SK-N-SH treated with all-trans-retinoic acid at 6 μM for 48 hours (cell line): ENCODE results near the gene SLC37A2.

Source experiments
- ATAC-seq: fragments of 200-7000 bp; cut with Tn5 transposase; 3 replicates; pipeline ENCODE4 v1.9.1; 2020; ENCODE audit warnings: mild to moderate bottlenecking, moderate library complexity
- ARNTL ChIP-seq: fragments of 450-650 bp; formaldehyde crosslinking; IDR thresholded peaks from 2 replicates; pipeline ENCODE4 v1.5.0; 2020; ENCODE audit warnings: low read depth, mild to moderate bottlenecking, moderate library complexity, borderline replicate concordance
- BACH2 ChIP-seq: fragments of 250-450 bp; sonication (Bioruptor Pico); IDR thresholded peaks from 2 replicates; pipeline ENCODE4 v1.9.0; 2021; ENCODE audit warnings: mild to moderate bottlenecking, borderline replicate concordance
- CREB5 ChIP-seq: fragments of 250-450 bp; sonication (Bioruptor Pico); IDR thresholded peaks from 2 replicates; pipeline ENCODE4 v1.5.1; 2020; ENCODE audit warnings: low read depth, mild to moderate bottlenecking, moderate library complexity
- CSDC2 ChIP-seq: fragments of 250-450 bp; sonication (Bioruptor Pico); IDR thresholded peaks from 2 replicates; pipeline ENCODE4 v1.5.0; 2020; ENCODE audit warnings: mild to moderate bottlenecking, moderate library complexity
- CSRNP3 ChIP-seq: fragments of 250-450 bp; sonication (Bioruptor Pico); IDR thresholded peaks from 2 replicates; pipeline ENCODE4 v1.5.1; 2021; ENCODE audit warnings: mild to moderate bottlenecking, moderate library complexity
- ESRRG ChIP-seq: fragments of 250-450 bp; sonication (Bioruptor Pico); IDR thresholded peaks from 2 replicates; pipeline ENCODE4 v1.6.1; 2021; ENCODE audit warnings: mild to moderate bottlenecking
- GLIS3 ChIP-seq: fragments of 250-450 bp; sonication (Bioruptor Pico); IDR thresholded peaks from 2 replicates; pipeline ENCODE4 v1.5.0; 2020; ENCODE audit warnings: mild to moderate bottlenecking, moderate library complexity
- ISL1 ChIP-seq: fragments of 250-450 bp; sonication (Bioruptor Pico); IDR thresholded peaks from 2 replicates; pipeline ENCODE4 v2.1.2; 2022; ENCODE audit warnings: mild to moderate bottlenecking, moderate library complexity
- PATZ1 ChIP-seq: fragments of 250-450 bp; sonication (Bioruptor Pico); IDR thresholded peaks from 2 replicates; pipeline ENCODE4 v1.8.0; 2020; ENCODE audit warnings: mild to moderate bottlenecking, moderate library complexity, borderline replicate concordance
- POU6F1 ChIP-seq: fragments of 250-450 bp; sonication (Bioruptor Pico); IDR thresholded peaks from 2 replicates; pipeline ENCODE4 v1.8.0; 2021; ENCODE audit warnings: low read depth, mild to moderate bottlenecking, moderate library complexity, borderline replicate concordance
- PPARA ChIP-seq: fragments of 250-450 bp; sonication (Bioruptor Pico); IDR thresholded peaks from 2 replicates; pipeline ENCODE4 v1.5.0; 2020; ENCODE audit warnings: mild to moderate bottlenecking, borderline replicate concordance
- RARB ChIP-seq: fragments of 250-450 bp; sonication (Bioruptor Pico); IDR thresholded peaks from 2 replicates; pipeline ENCODE4 v1.8.0; 2021; ENCODE audit warnings: mild to moderate bottlenecking, moderate library complexity
- SNAI2 ChIP-seq: fragments of 250-450 bp; sonication (Bioruptor Pico); IDR thresholded peaks from 2 replicates; pipeline ENCODE4 v1.5.0; 2020; ENCODE audit warnings: mild to moderate bottlenecking, moderate library complexity
- TCF4 ChIP-seq: fragments of 250-450 bp; sonication (Bioruptor Pico); IDR thresholded peaks from 2 replicates; pipeline ENCODE4 v1.8.0; 2021; ENCODE audit warnings: mild to moderate bottlenecking, moderate library complexity, borderline replicate concordance
- TOX ChIP-seq: fragments of 250-450 bp; sonication (Bioruptor Pico); IDR thresholded peaks from 2 replicates; pipeline ENCODE4 v1.8.0; 2021; ENCODE audit warnings: mild to moderate bottlenecking, moderate library complexity, borderline replicate concordance
- TSHZ2 ChIP-seq: fragments of 250-450 bp; sonication (Bioruptor Pico); IDR thresholded peaks from 2 replicates; pipeline ENCODE4 v1.5.0; 2020; ENCODE audit warnings: mild to moderate bottlenecking, moderate library complexity
- ZC3H10 ChIP-seq: fragments of 250-450 bp; sonication (Bioruptor Pico); IDR thresholded peaks from 2 replicates; pipeline ENCODE4 v1.5.1; 2021; ENCODE audit warnings: mild to moderate bottlenecking, moderate library complexity
- ZFP3 ChIP-seq: fragments of 250-450 bp; sonication (Bioruptor Pico); IDR thresholded peaks from 2 replicates; pipeline ENCODE4 v1.5.0; 2020; ENCODE audit warnings: mild to moderate bottlenecking, moderate library complexity
- ZFP30 ChIP-seq: fragments of 450-650 bp; formaldehyde crosslinking; IDR thresholded peaks from 2 replicates; pipeline ENCODE4 v1.5.0; 2022; ENCODE audit warnings: mild to moderate bottlenecking, moderate library complexity
- ZNF565 ChIP-seq: fragments of 450-650 bp; formaldehyde crosslinking; conservative IDR thresholded peaks from 2 replicates; pipeline ENCODE4 v1.5.0; 2020; ENCODE audit warnings: low read depth, mild to moderate bottlenecking, moderate library complexity
- ZNF70 ChIP-seq: fragments of 450-650 bp; formaldehyde crosslinking; IDR thresholded peaks from 2 replicates; pipeline ENCODE4 v1.5.0; 2020; ENCODE audit warnings: mild to moderate bottlenecking, moderate library complexity
- ZNF8 ChIP-seq: fragments of 450-650 bp; formaldehyde crosslinking; IDR thresholded peaks from 2 replicates; pipeline ENCODE4 v1.5.0; 2020; ENCODE audit warnings: mild to moderate bottlenecking, moderate library complexity

SLC37A2 gene

GRCh38 chr11:125056931-125057692 is 6.0 kb upstream of the SLC37A2 start:
- no peak for ATAC-seq
- TF ChIP-seq ZFP3 (no peak), POU6F1 (CRISPR knock-in tag) (no peak), ISL1 (CRISPR knock-in tag) (no peak), ZNF70 (CRISPR knock-in tag) (no peak), PPARA (CRISPR knock-in tag) (no peak), PATZ1 (CRISPR knock-in tag) (no peak), TOX (CRISPR knock-in tag) (no peak), ESRRG (CRISPR knock-in tag) (no peak), TSHZ2 (CRISPR knock-in tag) (no peak), ARNTL (CRISPR knock-in tag) (no peak), CSRNP3 (CRISPR knock-in tag) (no peak), ZC3H10 (no peak), GLIS3 (CRISPR knock-in tag) (no peak), BACH2 (no peak), SNAI2 (CRISPR knock-in tag) (no peak), RARB (CRISPR knock-in tag) (no peak), ZNF565 (CRISPR knock-in tag) (no peak), ZNF8 (no peak), CREB5 (CRISPR knock-in tag) (no peak), TCF4 (CRISPR knock-in tag) (no peak)

GRCh38 chr11:125057693-125058016 is 5.5 kb upstream of the SLC37A2 start:
- TF ChIP-seq CSRNP3 (CRISPR knock-in tag) (no peak), ISL1 (CRISPR knock-in tag) (no peak), CSDC2 (CRISPR knock-in tag) (no peak), BACH2 (no peak), GLIS3 (CRISPR knock-in tag) (no peak), ZFP3 (no peak), ESRRG (CRISPR knock-in tag) (no peak), RARB (CRISPR knock-in tag) (no peak), CREB5 (CRISPR knock-in tag) (no peak), ZFP30 (CRISPR knock-in tag) (no peak), TOX (CRISPR knock-in tag) (no peak)
- TF ChIP-seq, all 23 proteins: peak for 0
- ATAC-seq = no peak
